NCI-H345 treated with DMSO at 0.1 percent for 48 hours (cell line): ENCODE measurements around the gene SELENOH.

Experiments used
- DNase-seq: peaks from one replicate; lab custom pipeline; 2025; ENCODE audit not compliant: unreplicated experiment; lab: John Stamatoyannopoulos, UW

The SELENOH gene

DNA sequence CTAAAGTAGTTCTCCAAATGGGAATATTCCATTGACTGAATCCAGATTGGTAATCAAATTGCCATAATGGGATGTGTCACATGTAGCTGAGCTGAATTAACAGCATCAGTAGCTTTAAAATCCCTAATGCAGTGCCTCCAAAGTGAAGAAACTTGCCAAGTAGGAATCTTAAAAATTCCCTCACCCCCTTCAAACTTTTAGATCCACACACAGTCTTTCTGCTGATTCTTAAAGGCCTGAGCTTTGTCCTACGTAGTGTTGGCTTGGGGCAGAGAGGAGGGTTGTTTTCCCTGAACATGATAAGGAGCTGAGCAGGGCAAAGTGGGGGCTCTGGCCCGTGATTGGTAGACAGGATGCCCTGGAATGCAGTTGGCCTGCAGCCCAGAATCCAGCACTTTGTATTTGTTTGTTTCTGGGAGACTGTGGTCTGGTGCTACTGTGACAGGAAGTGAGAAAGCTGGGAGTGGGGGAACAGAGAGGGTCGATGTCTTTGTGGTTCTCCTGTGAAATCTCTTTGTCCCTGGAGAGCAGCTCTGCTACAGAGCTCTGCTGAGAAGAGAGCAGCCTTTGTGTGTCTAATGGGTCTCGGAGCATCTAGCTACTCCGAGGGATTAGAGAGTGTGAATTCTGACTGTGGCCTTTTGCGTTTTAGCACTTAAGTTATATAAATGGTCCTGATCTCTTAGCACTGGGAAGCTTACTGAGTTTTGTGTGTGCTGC is 37.2 kb downstream of the SELENOH start:
- no peak for DNase-seq

DNA sequence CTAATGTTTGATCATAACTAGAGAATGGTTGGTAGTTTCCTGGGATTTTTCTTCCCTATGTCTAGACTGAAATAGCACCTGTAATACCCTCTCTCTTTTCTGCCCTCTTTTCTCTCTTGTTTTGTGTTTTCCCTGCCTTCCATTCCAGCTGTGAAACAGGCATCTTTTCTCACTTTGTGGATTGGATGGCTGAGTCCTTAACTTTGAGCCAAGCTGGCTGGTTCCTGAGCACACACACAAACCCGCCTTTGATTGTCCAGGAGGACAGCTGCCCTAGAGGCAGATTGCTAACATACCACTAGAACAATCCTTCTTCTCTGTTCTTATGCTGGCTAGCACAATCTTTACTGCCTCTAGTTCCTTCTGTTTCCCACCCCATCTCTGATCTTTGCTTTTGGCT is 38.0 kb downstream of the SELENOH start:
- DNase-seq: no peak

DNA sequence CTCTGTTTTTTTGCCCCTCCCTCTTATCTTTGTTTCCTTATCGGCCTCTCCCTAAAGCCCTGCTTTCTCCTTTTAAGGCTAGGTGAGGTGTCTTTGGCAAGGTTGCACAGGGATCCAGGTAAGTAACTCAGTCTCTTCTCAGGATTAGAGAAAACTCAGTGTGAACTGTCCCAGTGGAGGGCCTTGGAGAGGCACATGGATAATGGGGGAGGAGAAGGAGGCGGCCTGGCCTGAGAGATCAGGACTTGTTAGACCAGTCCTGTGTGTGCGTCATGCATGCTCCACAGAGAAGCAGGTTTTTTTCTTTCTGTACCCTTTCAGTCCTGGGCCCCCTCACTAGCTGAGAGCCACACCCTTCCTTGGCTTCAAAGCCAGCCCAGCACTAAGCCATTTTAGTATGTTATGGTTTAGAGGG is 40.2 kb downstream of the SELENOH start:
- no peak for DNase-seq

DNA sequence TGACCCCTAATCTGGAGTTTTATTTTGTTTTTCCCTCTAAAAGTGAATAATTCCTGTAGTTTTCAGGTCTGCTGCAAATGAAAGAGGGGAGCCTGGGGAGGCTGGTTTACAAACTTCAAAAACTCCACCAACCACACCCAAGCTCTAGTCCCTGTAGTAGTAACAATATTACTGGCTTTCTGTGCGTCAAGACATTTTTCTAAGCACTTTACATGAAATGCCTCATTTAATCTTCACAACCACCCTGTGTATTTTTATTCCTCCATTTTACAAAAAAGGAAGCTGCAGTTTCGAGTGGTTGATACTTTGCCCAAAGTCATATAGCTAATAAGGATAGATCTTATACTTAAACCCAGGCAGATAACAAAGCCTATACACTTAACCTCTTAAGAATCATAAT is 43.8 kb downstream of the SELENOH start:
- DNase-seq: no peak

DNA sequence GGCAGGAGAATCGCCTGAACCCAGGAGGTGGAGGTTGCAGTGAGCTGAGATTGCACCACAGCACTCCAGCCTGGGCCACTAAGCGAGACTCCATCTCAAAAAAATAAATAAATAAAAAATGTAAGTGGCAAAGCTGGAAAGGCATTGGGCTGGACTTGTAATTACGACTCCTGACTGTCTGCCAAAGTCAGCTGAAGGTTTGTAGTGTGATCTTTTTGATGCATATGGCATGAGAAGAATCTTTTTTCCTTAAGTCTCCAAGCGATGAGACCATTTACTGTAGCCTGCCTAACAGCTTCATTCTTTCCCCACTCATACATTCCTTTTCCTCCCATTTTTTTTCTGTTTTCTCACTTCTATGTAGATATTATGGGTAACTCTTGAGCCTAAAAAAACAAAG is 45.1 kb downstream of the SELENOH start:
- DNase-seq: no peak

DNA sequence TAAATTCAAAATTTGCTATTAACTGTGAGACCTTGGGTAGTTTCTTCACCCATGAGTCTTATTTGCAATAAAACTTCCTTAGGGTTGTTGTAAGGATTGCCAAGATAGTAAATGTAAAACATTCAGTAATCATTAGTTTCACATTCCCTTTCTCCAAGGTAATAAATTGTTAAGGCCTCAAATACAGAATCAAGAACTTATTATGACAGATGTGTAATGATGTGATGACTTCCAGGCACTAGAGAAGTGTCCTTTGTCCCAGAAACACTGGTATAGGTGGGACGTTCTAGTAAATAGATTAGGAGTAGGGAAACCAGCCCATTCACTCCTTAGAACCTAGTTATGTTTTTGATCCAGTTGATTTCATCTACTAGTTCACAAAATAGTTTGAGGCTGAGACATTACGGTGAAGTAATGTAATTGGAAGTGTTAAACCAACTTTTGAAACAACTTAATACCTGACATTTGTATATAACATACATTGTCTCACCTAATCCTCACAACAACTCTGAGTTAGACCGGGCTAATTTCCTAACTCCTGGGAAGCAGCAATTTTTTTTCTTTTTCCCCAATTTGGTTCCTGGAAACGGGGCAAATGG is 45.8 kb downstream of the SELENOH start:
- DNase-seq: no peak

DNA sequence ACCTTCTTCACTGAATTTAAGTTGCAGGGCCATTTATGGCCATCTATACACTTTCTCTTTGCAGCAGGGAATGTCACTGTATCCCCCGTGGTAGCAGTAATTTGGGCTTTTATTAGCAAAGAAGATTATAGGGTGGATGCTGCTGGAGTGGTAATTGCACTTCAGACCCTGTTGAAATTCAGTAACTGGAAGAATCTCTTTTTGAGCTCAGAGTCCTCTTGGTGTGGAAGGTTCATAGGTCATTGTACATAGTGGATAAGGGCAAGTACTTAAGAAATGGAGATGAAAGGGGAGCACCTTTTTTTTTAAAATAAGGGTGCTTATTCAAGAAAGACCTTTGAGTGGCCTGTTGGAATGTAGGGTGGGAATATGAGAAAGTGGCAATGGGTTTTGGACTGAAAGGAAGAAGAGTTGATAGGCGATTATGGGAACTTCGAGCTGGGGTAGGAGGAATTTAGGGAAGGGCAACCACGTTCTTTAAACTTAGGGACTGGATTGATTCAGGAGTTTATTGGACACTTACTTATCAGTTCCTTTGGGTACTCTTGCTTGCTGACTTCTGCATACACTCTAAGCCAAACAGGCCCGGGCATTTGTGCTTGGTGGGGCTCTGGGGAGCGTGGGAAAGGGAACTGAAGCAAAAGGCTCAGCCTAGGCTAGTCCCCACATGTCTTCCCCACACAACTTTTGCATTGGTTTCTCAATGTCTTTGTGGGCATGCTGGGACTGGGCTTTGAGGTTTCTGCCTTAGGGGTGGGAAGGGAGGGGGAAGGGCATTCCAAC is 46.8 kb downstream of the SELENOH start:
- no peak for DNase-seq

DNA sequence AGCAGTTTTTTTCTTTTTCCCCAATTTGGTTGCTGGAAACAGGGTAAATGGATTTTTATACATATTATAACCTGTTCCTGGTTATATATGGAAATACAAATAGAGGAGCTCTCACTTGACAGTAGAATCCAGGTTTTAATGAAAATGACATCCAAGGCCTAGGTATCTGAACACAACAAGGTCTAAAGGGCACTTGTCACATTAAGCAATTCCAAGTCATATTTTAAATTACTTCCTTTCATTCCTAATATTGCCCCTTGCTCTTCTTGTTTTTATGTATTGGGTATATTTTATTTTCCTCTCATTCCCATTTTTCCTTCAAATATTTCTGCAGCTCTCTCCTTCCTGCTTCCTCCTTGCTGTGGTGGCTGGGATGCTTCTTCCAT is 47.4 kb downstream of the SELENOH start:
- DNase-seq: no peak

DNA sequence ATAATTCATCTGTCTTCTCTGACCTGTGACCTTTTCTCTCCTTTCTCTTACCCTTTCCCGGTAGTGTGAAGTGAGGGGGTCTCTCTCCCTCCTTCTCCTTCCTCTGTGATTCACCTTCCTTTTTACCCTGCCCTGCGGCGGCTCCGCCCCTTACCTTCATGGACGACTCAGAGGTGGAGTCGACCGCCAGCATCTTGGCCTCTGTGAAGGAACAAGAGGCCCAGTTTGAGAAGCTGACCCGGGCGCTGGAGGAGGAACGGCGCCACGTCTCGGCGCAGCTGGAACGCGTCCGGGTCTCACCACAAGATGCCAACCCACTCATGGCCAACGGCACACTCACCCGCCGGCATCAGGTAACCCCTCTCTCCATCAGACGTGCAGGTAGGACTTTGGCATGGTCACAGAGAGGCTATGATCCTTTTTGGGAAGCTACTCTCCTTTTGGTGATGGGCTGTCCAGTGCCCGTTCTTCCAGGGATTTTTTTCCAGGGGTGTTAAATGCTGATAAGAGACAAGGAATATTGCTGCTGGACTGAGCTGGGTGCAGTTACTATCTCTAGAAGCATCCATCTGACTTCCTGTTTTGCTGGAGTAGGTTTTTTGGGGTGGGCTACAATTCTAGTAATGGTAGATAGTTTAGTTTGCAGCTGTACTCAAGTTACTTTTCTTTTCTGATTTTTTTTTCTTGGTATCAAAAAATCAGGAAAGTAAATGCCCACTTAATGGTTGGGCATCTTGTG is 50.2 kb downstream of the SELENOH start:
- DNase-seq: no peak

DNA sequence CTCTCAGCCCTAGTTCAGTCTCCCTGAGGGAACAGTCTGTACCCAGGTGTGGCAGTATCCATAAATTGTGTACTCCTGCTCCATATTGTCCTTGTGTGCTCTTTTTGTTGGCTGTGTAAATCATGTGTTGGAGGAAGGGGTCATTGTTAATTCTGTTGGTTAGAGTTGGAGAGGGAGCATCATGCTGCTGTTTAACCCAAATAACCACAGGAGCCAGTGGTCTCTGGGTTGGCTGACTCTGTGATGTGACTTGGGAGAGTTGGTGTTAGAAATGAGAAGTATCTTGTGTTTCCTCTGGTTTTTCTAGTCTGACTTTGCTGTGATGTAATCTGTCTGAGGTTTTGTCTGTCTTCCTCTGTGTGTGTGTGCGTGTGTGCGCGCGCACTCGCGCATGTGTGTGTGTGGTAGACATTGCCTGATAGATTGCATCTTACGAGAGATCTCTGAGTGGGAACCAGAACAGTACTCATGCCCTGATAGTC is 50.8 kb downstream of the SELENOH start:
- DNase-seq: no peak

DNA sequence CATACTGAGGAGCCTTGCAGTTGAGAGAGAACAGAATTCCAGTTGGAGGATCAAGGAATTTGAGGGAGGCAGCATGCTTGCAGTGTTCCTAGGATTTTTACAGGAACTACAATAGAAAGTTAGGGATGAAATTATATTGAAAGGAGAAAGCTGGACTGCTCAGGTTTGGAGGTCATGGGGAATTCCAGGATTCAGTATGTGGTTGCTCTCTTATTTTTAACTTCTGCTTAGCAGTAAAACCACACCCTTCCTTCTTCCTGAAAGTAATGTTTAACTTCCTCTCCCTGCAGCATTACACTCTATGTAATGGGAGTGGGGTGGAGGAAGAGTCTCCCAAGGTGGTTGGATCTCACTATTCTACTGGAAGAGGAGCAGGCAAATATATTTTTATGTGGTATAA is 51.6 kb downstream of the SELENOH start:
- DNase-seq: no peak
